ENCODE measurements around the gene HIF1AN. TPM values are rescaled to one million over a fixed set of nuclear protein-coding genes. Genes with fewer than 3 reads are reported as not detected.

The HIF1AN gene
- total RNA-seq = 15.6 and 15.8 TPM in 2 replicates

DNA sequence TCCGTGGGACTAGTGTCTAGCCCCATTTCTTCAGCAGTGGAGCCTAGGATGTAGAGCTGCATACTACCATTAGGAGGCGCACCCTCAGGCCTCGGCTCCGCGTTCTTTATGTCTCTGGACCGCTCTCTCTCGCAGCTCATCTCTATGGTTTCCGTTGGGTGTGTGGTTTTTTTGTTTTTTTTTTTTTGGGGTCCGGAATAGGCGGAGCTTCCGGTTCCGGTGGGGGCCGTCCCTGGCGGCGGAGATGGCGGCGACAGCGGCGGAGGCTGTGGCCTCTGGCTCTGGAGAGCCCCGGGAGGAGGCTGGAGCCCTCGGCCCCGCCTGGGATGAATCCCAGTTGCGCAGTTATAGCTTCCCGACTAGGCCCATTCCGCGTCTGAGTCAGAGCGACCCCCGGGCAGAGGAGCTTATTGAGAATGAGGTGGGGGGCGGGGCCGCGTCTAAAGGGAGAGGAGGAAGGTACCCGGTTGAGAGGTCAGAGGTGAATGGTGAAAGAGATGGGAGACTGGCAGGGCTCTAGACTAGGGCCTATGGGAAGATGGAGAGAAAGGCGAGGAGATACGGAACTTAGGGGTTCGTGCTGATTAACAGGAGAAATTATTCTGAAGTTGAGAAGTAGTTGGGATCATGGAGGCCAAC is at the start of gene HIF1AN:
HIF1AN (plus strand) TSS at position 229 of the 639 bp plus-strand sequence; CDS start at position 245, 16 bp downstream.

DNA sequence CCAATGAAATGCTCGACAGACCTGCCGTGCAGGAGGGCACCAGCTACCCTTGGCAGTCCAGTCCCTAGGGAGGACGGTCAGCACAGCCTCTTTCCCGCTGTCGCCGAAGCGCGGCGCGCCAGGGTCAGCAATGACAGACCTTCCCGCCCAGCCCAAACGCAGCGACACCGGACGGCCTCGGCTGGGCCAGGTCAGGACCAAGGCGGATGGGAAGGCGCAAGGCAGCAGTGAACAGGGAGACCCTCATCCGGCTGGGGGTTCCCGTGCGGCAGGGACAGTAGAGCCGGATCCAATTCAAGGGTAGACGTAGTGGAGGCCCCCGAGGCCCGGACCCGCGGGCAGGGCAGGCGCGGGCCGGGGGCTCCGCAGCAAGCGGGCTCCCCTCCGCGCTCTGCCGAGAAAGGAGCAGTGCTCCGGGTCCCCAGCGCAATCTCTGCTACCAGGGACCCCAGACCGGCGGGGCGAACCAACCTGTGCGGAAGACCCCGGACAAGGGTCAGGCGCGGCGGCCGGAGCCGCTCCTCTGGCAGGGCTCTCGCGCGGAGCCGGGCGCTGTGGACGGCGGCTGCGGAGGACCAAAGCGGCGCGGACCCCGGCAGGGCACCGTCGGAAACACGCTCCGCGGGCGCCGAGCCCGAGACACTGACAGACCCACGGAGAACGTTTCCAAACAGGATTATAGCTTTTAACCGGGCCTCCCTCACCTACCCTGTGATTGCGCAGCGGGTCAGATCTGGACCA is 16.3 kb upstream of the HIF1AN start, which contains the start of gene SEC31B:
SEC31B (minus strand) TSS at position 551 of the 741 bp plus-strand sequence. CDS start 2,909 bp downstream, outside the sequence.

GRCh38 chr10:100529475-100530298 is 6.1 kb upstream of the HIF1AN start, which contains the start of gene NDUFB8:
Gene NDUFB8 (minus strand): TSS chr10:100529871. CDS start chr10:100529851, 20 bp downstream.

Other genes starting within 250 kb of the HIF1AN start
- 46.4 and 47.4 TPM in 2 replicates for gene BLOC1S2, start 249.3 kb upstream of the HIF1AN start, total RNA-seq
- under 0.01 TPM in 1 of 2 replicates, not detected in the other for gene PKD2L1, start 205.7 kb upstream of the HIF1AN start, total RNA-seq
- 532 and 1,071 TPM in 2 replicates for gene SCD, start 188.7 kb upstream of the HIF1AN start, total RNA-seq
- gene WNT8B, start 72.9 kb upstream of the HIF1AN start, total RNA-seq = not detected in 2 replicates
- 1.2 and 2.9 TPM in 2 replicates for gene SEC31B, start 16.1 kb upstream of the HIF1AN start, total RNA-seq
- 101 and 110 TPM in 2 replicates for gene NDUFB8, start 6.1 kb upstream of the HIF1AN start, total RNA-seq
- under 0.01 TPM in 1 of 2 replicates, not detected in the other for gene PAX2, start 209.6 kb downstream of the HIF1AN start, total RNA-seq